NCI-H510A treated with DMSO at 0.1 percent for 48 hours (cell line): Measurements from ENCODE around the gene PDCD1.
"Not testable (repeated sequence)": the region's sequence is repeated elsewhere in the genome, so short reads cannot be mapped to it uniquely, and the experiment has no call there.

Source experiments
- DNase-seq: peaks from one replicate; lab custom pipeline; 2025; lab: John Stamatoyannopoulos, UW

Gene PDCD1

GRCh38 chr2:241800198-241800903 lies 58.3 kb downstream of the PDCD1 start:
- DNase-seq, result not testable (repeated sequence)
